A549 (cell line): ENCODE data around the gene ABCC6.
"Not testable (repeated sequence)": the region's sequence is repeated elsewhere in the genome, so short reads cannot be mapped to it uniquely, and the experiment has no call there.

ENCODE experiments used
- BHLHE40 ChIP-seq: IDR thresholded peaks from 2 replicates; pipeline ENCODE4 v1.6.1; 2012; ENCODE audit warnings: low read depth, low read length, inconsistent platforms
- CHD4 ChIP-seq: fragments of 200-600 bp; sonication (generic); IDR thresholded peaks from 2 replicates; pipeline ENCODE4 v1.6.1; 2016; ENCODE audit warnings: antibody characterized with exemption, mild to moderate bottlenecking, borderline replicate concordance
- CTCF ChIP-seq: fragments of >200 bp; sonication (Bioruptor Twin); formaldehyde crosslinking; IDR thresholded peaks from 3 replicates; pipeline ENCODE4 v1.5.1; 2016
- EP300 ChIP-seq, 2 experiments: fragments of >200 bp; sonication (Bioruptor Twin); formaldehyde crosslinking; IDR thresholded peaks; 2 replicates in 1 of 2; 3 replicates in 1 of 2; pipeline ENCODE4 v1.6.1; 2016 to 2017
- JUN ChIP-seq, 2 experiments: fragments of >200 bp; sonication (Bioruptor Twin); formaldehyde crosslinking; IDR thresholded peaks; 2 replicates in 1 of 2; 3 replicates in 1 of 2; pipeline ENCODE4 v1.6.1; 2016 to 2017
- PBX3 ChIP-seq: IDR thresholded peaks from 2 replicates; pipeline ENCODE4 v1.6.1; 2012
- POLR2A ChIP-seq: IDR thresholded peaks from 2 replicates; pipeline ENCODE4 v1.6.1; 2012; ENCODE audit warnings: mild to moderate bottlenecking, low read length
- RFX5 ChIP-seq: fragments of 450-650 bp; IDR thresholded peaks from 2 replicates; pipeline ENCODE4 v1.7.1; 2014; ENCODE audit warnings: antibody characterized with exemption, mild to moderate bottlenecking, moderate library complexity

DNA sequence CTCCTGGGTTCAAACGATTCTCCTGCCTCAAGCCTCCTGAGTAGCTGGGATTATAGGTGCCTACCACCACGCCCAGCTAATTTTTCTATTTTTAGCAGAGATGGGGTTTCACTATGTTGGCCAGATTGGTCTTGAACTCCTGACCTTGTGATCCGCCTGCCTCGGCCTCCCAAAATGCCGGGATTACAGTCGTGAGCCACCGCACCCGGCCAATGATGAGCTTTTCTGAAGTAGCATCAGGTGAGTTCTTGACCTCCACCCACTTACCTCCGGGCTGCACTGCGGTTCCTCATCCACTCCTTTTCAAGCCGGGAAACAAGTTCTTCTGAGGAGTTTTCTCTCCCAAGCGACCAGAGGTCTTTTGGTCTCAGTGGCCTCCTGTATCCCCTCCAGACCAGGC is 14.8 kb downstream of the ABCC6 start:
- not testable (repeated sequence) for TF ChIP-seq EP300 (IDR thresholded peaks at IDR 0.05); CHD4; CTCF; RFX5; PBX3; POLR2A; BHLHE40; JUN (IDR thresholded peaks at IDR 0.05)
